GM19468 (cell line): Measurements from ENCODE around the gene TMEM87B.
"Not testable (repeated sequence)": the region's sequence is repeated elsewhere in the genome, so short reads cannot be mapped to it uniquely, and the experiment has no call there.

Experiments
- ATAC-seq: cut with Tn5 transposase; IDR thresholded peaks from one replicate; pipeline ENCODE4 v1.9.1; 2021; ENCODE audit warnings: mild to moderate bottlenecking, moderate library complexity, moderate number of reproducible peaks; ENCODE audit not compliant: unreplicated experiment; ENCODE audit errors: extremely low read depth

TMEM87B gene

GRCh38 chr2:112062894-112063293 is 7.8 kb downstream of the TMEM87B start:
- ATAC-seq: no peak

GRCh38 chr2:112065486-112065885 is 10.4 kb downstream of the TMEM87B start:
- no peak for ATAC-seq

- no peak for ATAC-seq
These were observed 10.9 kb downstream of the TMEM87B start for GRCh38 chr2:112065966-112066365.

- not testable (repeated sequence) for ATAC-seq
These were observed 14.7 kb downstream of the TMEM87B start for GRCh38 chr2:112069794-112070193.

- ATAC-seq: no peak
These were observed 18.8 kb downstream of the TMEM87B start for GRCh38 chr2:112073875-112074274.

GRCh38 chr2:112074506-112074905 is 19.4 kb downstream of the TMEM87B start:
- no peak for ATAC-seq

GRCh38 chr2:112075490-112076260 is 20.6 kb downstream of the TMEM87B start:
- ATAC-seq: no peak

- no peak for ATAC-seq
These were observed 22.7 kb downstream of the TMEM87B start for GRCh38 chr2:112077814-112078213.

GRCh38 chr2:112081262-112081661 is 26.2 kb downstream of the TMEM87B start:
- no peak for ATAC-seq

GRCh38 chr2:112084689-112085374 is 29.8 kb downstream of the TMEM87B start:
- no peak for ATAC-seq

GRCh38 chr2:112085375-112085730 is 30.3 kb downstream of the TMEM87B start:
- no peak for ATAC-seq

- ATAC-seq: no peak
These were observed 31.0 kb downstream of the TMEM87B start for GRCh38 chr2:112085916-112086669.

- peak; percentile 39 for ATAC-seq
These were observed 32.4 kb downstream of the TMEM87B start for GRCh38 chr2:112087346-112088020.

- no peak for ATAC-seq
These were observed 34.3 kb downstream of the TMEM87B start for GRCh38 chr2:112089375-112089774.

GRCh38 chr2:112092286-112093041 is 37.4 kb downstream of the TMEM87B start:
- ATAC-seq: no peak

GRCh38 chr2:112093216-112093615 is 38.1 kb downstream of the TMEM87B start:
- ATAC-seq: no peak

GRCh38 chr2:112095681-112096080 is 40.6 kb downstream of the TMEM87B start:
- ATAC-seq: no peak

GRCh38 chr2:112096098-112096497 is 41.0 kb downstream of the TMEM87B start:
- ATAC-seq: no peak

GRCh38 chr2:112108178-112108832 is 53.2 kb downstream of the TMEM87B start:
- no peak for ATAC-seq
